Aorta (tissue), 5 donors: ENCODE data around the gene SMURF2. TPM values are rescaled to one million over a fixed set of nuclear protein-coding genes. Genes with fewer than 3 reads are reported as not detected.
"Not testable (repeated sequence)": the region's sequence is repeated elsewhere in the genome, so short reads cannot be mapped to it uniquely, and the experiment has no call there.

Source experiments
- ATAC-seq: fragments of 200-7000 bp; cut with Tn5 transposase; one replicate; pipeline ENCODE4 v1.9.1; 2022; ENCODE audit warnings: moderate library complexity; ENCODE audit not compliant: low FRiP score
- DNase-seq, 2 donors: peaks; one replicate each; pipeline ENCODE4 v3.0.0-alpha.2; 2020
- H3K27ac ChIP-seq, 2 donors: one replicate each; pipeline ENCODE4 v1.5.1; 2013; ENCODE audit warnings: low read length in 2 of 2, mild to moderate bottlenecking in 2 of 2, moderate library complexity in 2 of 2, control low read depth in 1 of 2, inconsistent platforms in 1 of 2, low read depth in 1 of 2
- H3K27me3 ChIP-seq, 2 donors: one replicate each; pipeline ENCODE4 v1.6.1; 2013; ENCODE audit warnings: control low read depth in 1 of 2, low read length in 1 of 2, mild to moderate bottlenecking in 1 of 2, moderate library complexity in 1 of 2; ENCODE audit not compliant: insufficient read depth in 2 of 2, control insufficient read depth in 1 of 2
- H3K36me3 ChIP-seq, 2 donors: one replicate each; pipeline ENCODE4 v1.6.1; 2013; ENCODE audit warnings: control low read depth in 1 of 2, low read length in 1 of 2, mild to moderate bottlenecking in 1 of 2; ENCODE audit not compliant: insufficient read depth in 2 of 2, control insufficient read depth in 1 of 2
- H3K4me1 ChIP-seq, 2 donors: one replicate each; pipeline ENCODE4 v1.6.1; 2013; ENCODE audit warnings: low read length in 2 of 2, control low read depth in 1 of 2, mild to moderate bottlenecking in 1 of 2, moderate library complexity in 1 of 2; ENCODE audit not compliant: insufficient read depth in 2 of 2, control insufficient read depth in 1 of 2
- H3K4me3 ChIP-seq, 2 donors: one replicate each; pipeline ENCODE4 v1.5.1; 2013; ENCODE audit warnings: low read length in 2 of 2, control low read depth in 1 of 2, mild to moderate bottlenecking in 1 of 2
- H3K9me3 ChIP-seq: one replicate; pipeline ENCODE4 v1.6.1; 2013; ENCODE audit warnings: mild to moderate bottlenecking, low read length; ENCODE audit not compliant: control insufficient read depth
- WGBS, 2 donors: extraction: QIAGEN DNeasy Blood & Tissue Kit; methylation state at CpG; one replicate each; pipeline ENCODE4 v1.1.7; 2013; 5-methylcytosine and 5-hydroxymethylcytosine counted together
- intact Hi-C, 2 donors: fragments of 100-400 bp; cut with DNase I; formaldehyde crosslinking; loops; one replicate each; pipeline versions ENCODE4 v1.14.2 to v1.15.0; 2022
- polyA plus RNA-seq, 2 donors: library from polyadenylated mRNA; stranded (reverse); fragments of 200-250 nt; gene quantifications; one replicate each; pipeline ENCODE4 v1.2.3, GENCODE V29; 2013
- total RNA-seq, 2 donors: library from RNA; stranded (reverse); fragmentation: NEBNext Ultra II Directional; extraction: Animal tissue kit (Norgen Biotek cat#: 25700); gene quantifications; one replicate each; pipeline ENCODE4 v1.2.1, GENCODE V29; 2021
- donor health status: healthy with polysubstance abuse.
- donor health status: Bipolar disorder and iron deficiency.
- donor health status: DM: no; HTN: no; CAD: no.
- donor health status: DM: no; HTN: no; CAD: no.
- donor health status: DM: yes; HTN: yes; CAD: no.

Gene SMURF2
- total and polyA plus RNA-seq, 4 donors, result 11.3 to 62.1 (median 24.4) TPM

DNA sequence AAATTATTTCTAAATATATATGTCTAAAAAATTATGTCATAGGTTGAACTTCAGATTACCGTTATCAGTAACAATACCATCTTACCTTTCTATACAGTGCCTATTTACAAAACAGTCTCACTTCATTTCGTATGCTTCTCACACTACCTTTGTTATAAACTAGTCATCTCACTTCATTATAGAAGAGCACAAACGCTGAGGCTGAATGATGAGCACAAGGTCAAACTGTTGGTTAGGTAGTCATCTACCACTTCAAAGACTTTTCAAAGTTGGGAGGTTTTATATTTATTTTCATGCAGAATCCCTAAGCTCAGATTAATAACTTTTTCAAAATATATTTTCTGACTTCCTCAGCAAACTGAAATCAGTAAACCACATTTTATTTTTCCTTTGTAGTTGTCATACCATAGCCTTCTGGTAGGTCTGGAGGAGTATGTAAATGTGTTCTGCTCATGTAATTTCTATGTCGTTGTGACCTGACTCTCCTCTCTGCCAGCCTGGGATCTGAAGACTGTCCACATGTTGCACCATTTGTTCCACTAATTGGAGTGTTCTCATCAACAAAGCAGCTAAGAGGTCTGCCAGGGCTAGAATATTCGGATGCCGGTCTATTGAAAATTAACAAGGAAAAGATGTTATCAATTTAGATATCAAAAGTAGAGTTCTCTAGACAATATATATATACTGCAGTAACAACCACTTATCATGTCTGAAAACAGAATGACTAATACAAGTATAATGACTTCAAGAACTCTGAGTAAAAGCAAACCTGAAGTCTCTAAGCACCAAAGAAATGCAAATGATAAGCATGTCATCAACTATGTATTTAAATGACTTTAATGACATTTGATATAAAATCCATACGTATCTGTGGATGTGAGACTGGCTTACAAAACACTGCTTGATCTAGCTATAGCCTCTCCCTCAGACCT is 81.5 kb downstream of the SMURF2 start:
- peaks cover 5 to 9% of the 10 kb centered on the region in 2 donors for H3K36me3 ChIP-seq
- 70 to 74% methylated on average over 7 of the region's 7 CpGs for WGBS, 2 donors
- intact Hi-C loops, result no loop called here
- H3K4me3 ChIP-seq, result no peak overlapping the region
- no peaks in the 10 kb centered on the region for H3K4me1 ChIP-seq
- H3K27ac ChIP-seq, result no peak overlapping the region
- no peaks in the 10 kb centered on the region for H3K27me3 ChIP-seq
- DNase-seq (no peak), ATAC-seq (no peak)
- H3K9me3 ChIP-seq, result no peaks in the 10 kb centered on the region

DNA sequence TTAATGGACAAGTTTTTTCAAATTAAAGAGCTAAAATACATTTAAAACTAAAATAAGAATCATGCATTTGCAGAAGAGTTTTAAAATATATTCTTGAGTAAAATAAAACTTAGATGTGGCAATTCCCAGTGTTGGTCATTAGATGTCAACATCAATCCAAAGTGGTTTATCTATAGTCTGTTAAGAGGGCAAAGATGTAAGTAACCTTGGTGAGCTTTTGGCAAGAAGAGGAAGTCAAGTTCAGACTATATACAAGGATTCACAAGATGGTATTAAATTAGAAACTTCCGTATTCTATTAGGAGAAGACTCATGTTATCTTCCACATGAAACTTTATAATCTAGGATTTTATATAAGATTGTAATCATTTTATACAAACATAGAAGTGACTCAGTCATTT is 82.2 kb downstream of the SMURF2 start:
- no peak overlapping the region for H3K4me3 ChIP-seq
- no peaks in the 10 kb centered on the region for H3K4me1 ChIP-seq
- WGBS, 2 donors, result 87 to 88% methylated on average over 1 of the region's 1 CpG
- H3K36me3 ChIP-seq, result peaks cover 5 to 9% of the 10 kb centered on the region in 2 donors
- intact Hi-C loops, result loop anchor here in 1 of 2 donors (10.0 kb wide), 1 partner anchor 45 kb away; no protein-coding TSS in a partner anchor
- no peak for DNase-seq
- no peaks in the 10 kb centered on the region for H3K9me3 ChIP-seq
- no peak overlapping the region for H3K27ac ChIP-seq
- no peaks in the 10 kb centered on the region for H3K27me3 ChIP-seq
- no peak for ATAC-seq

DNA sequence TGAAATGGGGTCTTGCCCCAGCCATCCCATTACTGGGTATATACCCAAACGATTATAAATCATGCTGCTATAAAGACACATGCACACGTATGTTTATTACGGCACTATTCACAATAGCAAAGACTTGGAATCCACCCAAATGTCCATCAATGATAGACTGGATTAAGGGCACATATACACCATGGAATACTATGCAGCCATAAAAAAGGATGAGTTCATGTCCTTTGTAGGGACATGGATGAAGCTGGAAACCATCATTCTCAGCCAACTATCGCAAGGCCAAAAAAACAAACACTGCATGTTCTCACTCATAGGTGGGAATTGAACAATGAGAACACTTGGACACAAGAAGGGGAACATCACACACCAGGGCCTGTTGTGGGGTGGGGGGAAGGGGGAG is 85.1 kb downstream of the SMURF2 start:
- not testable (repeated sequence) for H3K36me3 ChIP-seq, H3K27me3 ChIP-seq, H3K27ac ChIP-seq, H3K4me3 ChIP-seq, H3K4me1 ChIP-seq, DNase-seq, H3K9me3 ChIP-seq, ATAC-seq
- intact Hi-C loops, result loop anchor here in 1 of 2 donors (10.0 kb wide), 1 partner anchor 48 kb away; no protein-coding TSS in a partner anchor
- 97% methylated on average over 4 of the region's 4 CpGs for WGBS, 2 donors

DNA sequence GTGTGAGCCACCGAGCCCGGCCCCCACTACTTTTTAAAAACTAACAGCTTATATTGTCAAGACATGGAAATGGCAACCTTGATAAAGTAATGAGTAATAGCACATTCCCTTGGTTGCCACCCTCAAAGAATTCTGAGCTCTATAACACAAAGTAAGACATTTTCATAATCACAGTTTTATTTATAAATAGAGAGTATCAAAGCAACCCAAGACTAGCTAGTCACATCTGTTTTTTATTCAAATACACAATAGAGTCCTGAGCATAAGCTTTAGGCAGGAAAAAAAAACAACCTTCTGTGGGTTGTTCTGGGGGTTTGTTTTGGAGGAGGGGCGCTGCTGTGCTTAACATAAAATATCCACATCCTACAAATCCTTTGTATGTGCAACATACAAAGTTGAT is 86.7 kb downstream of the SMURF2 start:
- peaks cover 2 to 3% of the 10 kb centered on the region in 2 donors for H3K36me3 ChIP-seq
- no peak for ATAC-seq
- 95 to 96% methylated on average over 3 of the region's 3 CpGs for WGBS, 2 donors

GRCh38 chr17:64574646-64575045 is 87.5 kb downstream of the SMURF2 start:
- no peak for ATAC-seq
- H3K27me3 ChIP-seq, result no peaks in the 10 kb centered on the region
- H3K9me3 ChIP-seq, result no peaks in the 10 kb centered on the region
- H3K4me3 ChIP-seq, result no peak overlapping the region
- no peaks in the 10 kb centered on the region for H3K4me1 ChIP-seq
- no peak for DNase-seq
- 77 to 79% methylated on average over 1 of the region's 1 CpG for WGBS, 2 donors
- no peak overlapping the region for H3K27ac ChIP-seq
- H3K36me3 ChIP-seq, result peaks cover 2 to 4% of the 10 kb centered on the region in 2 donors
- intact Hi-C loops, result loop anchor here in 1 of 2 donors (10.0 kb wide), 1 partner anchor 50 kb away; no protein-coding TSS in a partner anchor

More for the DNA sequence above, 86.7 kb downstream of the SMURF2 start:
- Histone ChIP-seq H3K4me3 (no peak overlapping the region), H3K9me3 (no peaks in the 10 kb centered on the region), H3K27me3 (no peaks in the 10 kb centered on the region), H3K4me1 (no peaks in the 10 kb centered on the region), H3K27ac (no peak overlapping the region)
- intact Hi-C loops, result loop anchor here in 1 of 2 donors (10.0 kb wide), 1 partner anchor 49 kb away; no protein-coding TSS in a partner anchor
- no peak for DNase-seq

GRCh38 chr17:64573214-64573613 is 88.9 kb downstream of the SMURF2 start:
- Histone ChIP-seq H3K4me1 (no peaks in the 10 kb centered on the region), H3K36me3 (peaks cover 3 to 6% of the 10 kb centered on the region in 2 donors), H3K9me3 (no peaks in the 10 kb centered on the region), H3K27ac (no peak overlapping the region), H3K4me3 (no peak overlapping the region), H3K27me3 (no peaks in the 10 kb centered on the region)
- DNase-seq, result no peak
- ATAC-seq, result no peak
- intact Hi-C loops, result loop anchor here in 1 of 2 donors (10.0 kb wide), 1 partner anchor 52 kb away; no protein-coding TSS in a partner anchor

DNA sequence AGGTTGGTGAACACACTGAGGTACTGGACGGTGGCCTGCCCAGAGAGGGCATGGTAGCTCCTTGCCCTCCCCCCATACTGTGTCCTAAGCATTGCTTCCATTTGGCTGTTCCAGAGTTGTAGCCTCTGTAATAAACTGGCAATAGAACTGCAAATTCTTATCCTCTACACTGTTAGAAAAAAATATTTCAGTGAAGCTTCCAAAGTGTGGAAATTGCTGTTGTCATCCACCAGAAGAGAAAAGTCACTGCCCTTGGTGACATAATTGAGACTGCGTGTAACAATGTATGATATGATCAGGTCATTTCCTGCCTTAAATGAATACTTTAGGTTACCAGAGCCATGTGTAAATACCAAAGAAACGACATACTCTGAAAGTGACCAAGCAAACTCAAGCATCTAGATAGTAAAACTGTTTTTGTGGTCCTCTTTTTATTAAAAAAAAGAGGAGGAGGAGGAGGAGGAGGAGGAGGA is 89.4 kb downstream of the SMURF2 start:
- intact Hi-C loops, result loop anchor here in 1 of 2 donors (10.0 kb wide), 1 partner anchor 52 kb away; no protein-coding TSS in a partner anchor
- ATAC-seq (peak; percentile 73), DNase-seq (no peak)
- H3K4me1 ChIP-seq, result no peaks in the 10 kb centered on the region
- no peak overlapping the region for H3K27ac ChIP-seq
- no peaks in the 10 kb centered on the region for H3K27me3 ChIP-seq
- H3K9me3 ChIP-seq, result no peaks in the 10 kb centered on the region
- H3K36me3 ChIP-seq, result peaks cover 4% of the 10 kb centered on the region in 2 donors
- no peak overlapping the region for H3K4me3 ChIP-seq
- WGBS, 2 donors, result 39 to 40% methylated on average over 3 of the region's 3 CpGs

- DNase-seq (no peak), ATAC-seq (no peak)
- H3K36me3 ChIP-seq, result peaks cover 2 to 4% of the 10 kb centered on the region in 2 donors
- no peak overlapping the region for H3K4me3 ChIP-seq
- H3K27me3 ChIP-seq, result no peaks in the 10 kb centered on the region
- 87 to 89% methylated on average over 6 of the region's 6 CpGs for WGBS, 2 donors
- no peaks in the 10 kb centered on the region for H3K9me3 ChIP-seq
- intact Hi-C loops, result loop anchor here in 1 of 2 donors (10.0 kb wide), 1 partner anchor 53 kb away; no protein-coding TSS in a partner anchor
- H3K4me1 ChIP-seq, result no peaks in the 10 kb centered on the region
- H3K27ac ChIP-seq, result no peak overlapping the region
Observed at GRCh38 chr17:64571746-64572145, 90.4 kb downstream of the SMURF2 start.
